Measurements from ENCODE around the gene PCSK1.
A peak's percentile ranks its signal among the peaks of the same experiment; 100 is the strongest.
"Not testable (repeated sequence)": the region's sequence is repeated elsewhere in the genome, so short reads cannot be mapped to it uniquely, and the experiment has no call there.

The PCSK1 gene

GRCh38 chr5:96381526-96381925, 51.5 kb downstream of the PCSK1 start:
- peak; percentile 63 for DNase-seq (ENCODE audit: low read depth, low spot score)
- no peak overlapping the region for H3K4me3 ChIP-seq (ENCODE audit: low read length)

DNA sequence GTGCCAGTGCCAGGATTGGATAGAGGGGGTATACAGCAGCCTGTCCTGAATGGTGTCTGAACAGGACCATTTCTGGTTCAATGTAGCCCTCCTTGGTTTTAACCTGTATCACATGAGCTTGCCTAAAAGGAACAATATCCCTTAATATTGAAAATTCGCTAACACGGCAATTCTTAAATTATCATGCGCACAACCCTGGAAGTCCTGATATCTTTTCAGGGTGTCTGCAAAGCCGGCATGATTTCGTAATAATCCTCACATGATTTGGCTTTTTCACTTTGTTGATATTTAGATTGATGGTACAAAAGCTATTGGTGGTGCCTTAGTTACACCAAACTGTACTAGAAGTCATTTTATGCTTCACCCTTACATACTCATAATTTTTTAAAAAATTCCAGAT, 53.2 kb downstream of the PCSK1 start:
- H3K4me3 ChIP-seq (ENCODE audit: low read length), result no peak overlapping the region
- DNase-seq (ENCODE audit: low read depth, low spot score), result no peak

DNA sequence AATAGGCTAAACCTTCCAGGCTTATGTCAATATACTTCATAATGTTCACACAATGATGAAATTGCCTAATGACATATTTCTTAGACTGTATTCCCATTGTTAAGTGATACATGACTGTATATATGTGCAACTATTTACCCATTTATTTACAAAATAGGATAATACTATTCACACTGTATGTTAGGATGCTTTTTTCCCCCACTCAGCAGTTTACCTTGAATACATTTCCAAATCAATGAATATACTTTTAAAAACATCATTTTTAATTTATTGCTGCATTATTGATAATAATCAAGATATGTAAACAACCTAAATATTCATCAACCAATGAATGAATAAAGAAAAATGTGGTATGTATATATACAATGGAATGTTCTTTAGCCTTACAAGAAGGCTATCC, 55.5 kb downstream of the PCSK1 start:
- DNase-seq (ENCODE audit: low read depth, low spot score), result no peak
- H3K4me3 ChIP-seq (ENCODE audit: low read length), result no peak overlapping the region

DNA sequence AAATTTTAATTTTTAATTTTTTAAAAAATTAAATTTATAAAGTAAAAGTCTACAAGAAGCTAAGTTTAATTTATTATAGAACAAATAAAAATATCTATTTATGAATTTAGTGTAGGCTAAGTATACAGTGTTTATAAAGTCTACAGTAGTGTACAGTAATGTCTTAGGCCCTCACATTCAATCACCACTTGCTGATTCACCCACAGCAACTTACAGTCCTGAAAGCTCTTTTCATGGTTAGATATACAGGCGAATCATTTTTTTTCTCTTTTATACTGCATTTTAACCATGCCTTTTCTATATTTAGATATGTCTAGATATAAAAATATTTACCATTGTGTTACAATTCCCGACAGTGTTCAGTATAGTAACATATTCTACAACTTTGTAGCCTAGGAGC, 55.9 kb downstream of the PCSK1 start:
- DNase-seq (ENCODE audit: low read depth, low spot score), result no peak
- no peak overlapping the region for H3K4me3 ChIP-seq (ENCODE audit: low read length)

GRCh38 chr5:96374653-96375052, 58.4 kb downstream of the PCSK1 start:
- no peak overlapping the region for H3K4me3 ChIP-seq (ENCODE audit: low read length)
- peak; percentile 55 for DNase-seq (ENCODE audit: low read depth, low spot score)

DNA sequence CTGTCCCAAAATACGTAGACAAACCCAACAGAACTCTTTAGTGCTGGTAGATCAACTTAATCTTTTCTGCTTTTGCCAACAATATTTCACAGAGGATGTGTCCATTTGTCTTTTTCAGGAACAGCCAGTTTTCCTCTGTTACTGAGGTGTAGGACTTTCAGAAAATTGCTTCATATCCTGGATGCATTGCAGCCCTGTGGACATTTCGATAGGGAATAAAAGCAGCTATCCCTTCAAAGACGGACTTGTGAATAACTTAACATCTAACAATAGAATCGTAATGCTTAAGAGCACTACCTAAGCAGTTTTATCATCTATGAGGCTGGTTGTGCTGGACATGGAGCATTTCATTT, 59.7 kb downstream of the PCSK1 start:
- DNase-seq (ENCODE audit: low read depth, low spot score), result no peak
- no peak overlapping the region for H3K4me3 ChIP-seq (ENCODE audit: low read length)

- no peak overlapping the region for H3K4me3 ChIP-seq (ENCODE audit: low read length)
- no peak for DNase-seq (ENCODE audit: low read depth, low spot score)
Observed at GRCh38 chr5:96372726-96373380, 60.2 kb downstream of the PCSK1 start.

DNA sequence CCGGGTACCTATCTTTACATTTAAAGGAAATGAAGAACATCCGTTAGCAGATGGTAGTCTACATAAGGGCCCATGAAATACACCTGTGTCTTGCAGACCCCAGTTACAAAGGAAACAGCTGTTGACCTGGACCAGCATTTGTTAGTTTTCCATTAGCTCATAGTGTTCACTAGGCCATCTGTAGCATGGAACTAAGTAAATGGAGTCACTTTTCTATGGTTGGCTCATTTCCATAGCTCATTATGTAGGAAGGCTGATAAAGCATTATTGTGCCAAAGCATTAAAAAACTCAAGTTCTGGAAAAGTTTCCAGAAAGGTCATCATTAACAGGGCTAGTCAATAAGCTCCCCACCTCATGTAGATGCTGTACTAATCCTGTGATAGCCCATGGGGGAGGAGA, 62.1 kb downstream of the PCSK1 start:
- H3K4me3 ChIP-seq (ENCODE audit: low read length), result no peak overlapping the region
- no peak for DNase-seq (ENCODE audit: low read depth, low spot score)

DNA sequence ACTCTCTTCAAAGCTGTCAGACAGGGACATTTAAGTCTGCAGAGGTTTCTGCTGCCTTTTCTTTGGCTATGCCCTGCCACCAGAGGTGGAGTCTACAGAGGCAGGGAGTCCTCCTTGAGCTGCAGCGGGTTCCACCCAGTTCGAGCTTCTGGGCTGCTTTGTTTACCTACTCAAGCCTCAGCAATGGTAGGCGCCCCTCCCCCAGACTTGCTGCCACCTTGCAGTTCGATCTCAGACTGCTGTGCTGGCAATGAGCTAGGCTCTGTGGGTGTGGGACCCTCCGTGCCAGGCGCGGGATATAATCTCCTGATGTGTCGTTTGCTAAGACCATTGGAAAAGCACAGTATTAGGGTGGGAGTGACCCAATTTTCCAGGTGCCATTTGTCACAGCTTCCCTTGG, 65.7 kb downstream of the PCSK1 start:
- H3K4me3 ChIP-seq (ENCODE audit: low read length); DNase-seq (ENCODE audit: low read depth, low spot score): not testable (repeated sequence)

GRCh38 chr5:96354237-96354636, 78.8 kb downstream of the PCSK1 start:
- DNase-seq (ENCODE audit: low read depth, low spot score), result no peak
- no peak overlapping the region for H3K4me3 ChIP-seq (ENCODE audit: low read length)

DNA sequence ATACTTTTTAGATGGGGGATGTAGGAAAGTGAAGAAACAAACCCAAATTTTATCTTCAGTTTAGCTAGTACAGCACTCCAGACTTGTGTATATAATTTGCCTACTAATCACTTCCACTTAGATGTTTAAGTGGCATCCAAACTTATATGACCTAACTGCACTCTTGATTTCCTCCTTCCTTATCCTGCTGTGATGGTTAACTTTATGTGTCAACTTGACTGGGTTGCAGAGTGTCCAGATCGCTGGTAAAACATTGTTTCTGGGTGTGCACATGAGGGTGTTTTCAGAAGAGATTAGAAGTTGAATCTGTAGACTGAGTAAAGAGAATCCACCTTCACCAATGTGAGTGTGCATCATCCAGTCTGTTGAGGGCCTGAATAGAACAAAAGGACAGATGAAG, 79.8 kb downstream of the PCSK1 start:
- H3K4me3 ChIP-seq (ENCODE audit: low read length), result no peak overlapping the region

GRCh38 chr5:96350678-96351077, 82.4 kb downstream of the PCSK1 start:
- H3K4me3 ChIP-seq (ENCODE audit: low read length), result no peak overlapping the region
- DNase-seq (ENCODE audit: low read depth, low spot score), result no peak

More for the DNA sequence above, 79.8 kb downstream of the PCSK1 start:
- DNase-seq (ENCODE audit: low read depth, low spot score), result no peak

DNA sequence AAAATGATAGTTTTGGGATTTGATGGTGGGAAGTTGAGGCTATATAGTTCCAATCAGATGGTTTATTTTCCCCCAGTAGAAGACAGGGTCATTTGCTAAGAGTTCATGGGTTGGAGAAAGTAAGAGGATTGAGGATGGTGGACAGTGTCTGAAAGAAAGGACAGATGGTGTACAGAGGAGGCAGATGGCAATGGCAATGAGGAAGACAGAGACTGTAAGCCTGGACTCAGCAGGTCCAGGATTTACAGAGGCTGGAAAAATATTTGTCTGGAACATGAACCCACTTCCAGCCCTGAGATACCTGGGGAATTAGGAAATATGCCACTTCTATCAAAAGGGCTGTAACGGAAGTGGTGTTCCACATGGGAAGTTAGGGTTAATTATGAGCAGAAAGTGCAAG, 84.5 kb downstream of the PCSK1 start:
- H3K4me3 ChIP-seq (ENCODE audit: low read length), result no peak overlapping the region
- DNase-seq (ENCODE audit: low read depth, low spot score), result no peak

DNA sequence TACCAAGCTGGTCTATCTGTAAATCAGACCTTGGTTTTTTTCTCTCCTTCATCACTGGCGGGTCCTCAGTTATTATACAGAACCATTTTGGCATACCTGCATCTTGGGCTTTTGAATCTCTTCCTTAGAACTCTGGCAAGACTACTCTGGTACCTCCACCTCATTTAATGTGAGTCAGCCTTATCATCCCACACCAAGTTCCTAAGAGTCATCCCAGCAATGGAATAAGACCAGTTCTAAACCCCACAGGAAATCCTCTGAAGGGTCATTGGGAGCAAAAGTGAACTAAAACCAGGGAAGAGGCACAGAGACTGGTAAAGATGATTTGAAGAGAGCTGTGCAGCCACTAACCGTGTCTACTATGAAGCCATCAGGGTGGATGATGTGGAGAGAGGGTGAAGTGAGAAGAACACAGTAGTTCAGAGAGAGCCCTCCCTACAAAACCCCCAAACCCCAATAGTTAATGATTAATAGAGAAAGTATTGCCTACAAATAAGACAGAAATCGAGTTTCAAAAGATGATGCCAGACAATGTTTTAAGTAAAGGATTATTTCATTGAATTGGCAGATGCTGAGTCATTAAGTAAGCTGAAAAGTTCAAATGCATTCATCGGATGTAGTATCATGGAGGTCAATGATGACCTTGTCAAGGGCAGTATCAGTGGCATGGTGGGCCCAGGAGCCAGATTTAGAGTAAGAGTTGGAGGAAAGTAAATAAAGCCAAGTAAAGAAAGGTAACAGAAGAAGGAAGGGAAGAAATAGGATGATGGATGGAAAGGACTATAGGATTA, 85.4 kb downstream of the PCSK1 start:
- no peak for DNase-seq (ENCODE audit: low read depth, low spot score)

DNA sequence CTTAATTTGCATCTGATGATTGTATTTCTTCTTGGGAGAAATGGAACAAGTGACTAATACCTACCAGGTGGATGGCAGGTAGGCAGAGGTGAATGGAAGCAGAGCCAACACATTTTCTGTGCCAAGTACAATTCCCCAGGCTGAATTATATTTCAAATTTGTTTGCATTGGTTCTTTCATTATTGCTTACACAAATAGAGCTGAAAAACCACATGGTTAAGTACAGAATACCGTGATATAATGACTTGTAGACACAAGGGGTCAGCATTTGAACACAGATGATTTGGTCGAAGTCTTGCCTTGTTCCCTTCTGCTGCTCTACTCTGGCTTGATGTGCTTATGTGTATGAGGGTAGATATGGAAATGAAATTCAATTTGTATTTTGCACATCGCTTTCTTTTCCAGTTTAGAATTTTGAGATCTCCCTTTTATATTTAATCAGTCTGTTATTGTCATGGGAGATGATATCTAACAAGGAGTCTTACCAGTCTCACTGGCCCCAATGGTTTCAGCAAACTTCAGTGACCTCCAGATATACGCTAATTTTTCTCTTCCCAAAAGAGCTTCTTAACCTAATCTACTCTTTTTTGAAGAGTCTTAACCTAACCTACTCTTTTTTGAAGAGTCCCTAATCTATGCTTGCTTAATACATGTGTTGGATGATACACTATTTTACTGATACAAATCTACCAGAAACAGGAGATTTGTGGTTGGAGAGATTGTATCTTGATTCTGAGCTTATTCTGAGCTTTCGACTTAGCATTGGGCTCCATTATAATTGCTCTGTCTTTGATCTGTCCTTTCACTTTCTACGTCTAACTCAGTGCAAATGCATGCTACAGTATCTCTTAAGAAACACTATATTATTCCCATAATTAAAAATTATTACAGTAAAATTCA, 88.1 kb downstream of the PCSK1 start:
- peak; percentile 64 for DNase-seq (ENCODE audit: low read depth, low spot score)
- H3K4me3 ChIP-seq (ENCODE audit: low read length), result no peak overlapping the region

More for the DNA sequence above, 85.4 kb downstream of the PCSK1 start:
- no peak overlapping the region for H3K4me3 ChIP-seq (ENCODE audit: low read length)

GRCh38 chr5:96343094-96343493, 90.0 kb downstream of the PCSK1 start:
- H3K4me3 ChIP-seq (ENCODE audit: low read length), result no peak overlapping the region
- no peak for DNase-seq (ENCODE audit: low read depth, low spot score)

GRCh38 chr5:96342581-96342980, 90.5 kb downstream of the PCSK1 start:
- DNase-seq (ENCODE audit: low read depth, low spot score), result no peak
- H3K4me3 ChIP-seq (ENCODE audit: low read length), result no peak overlapping the region

Data from Jurkat, Clone E6-1 (cell line).